Upper lobe of right lung (tissue), 1 donor: ENCODE results near the gene SFTPB. TPM values are rescaled to one million over a fixed set of nuclear protein-coding genes. Genes with fewer than 3 reads are reported as not detected.
A peak's percentile ranks its signal among the peaks of the same experiment; 100 is the strongest.

Source experiments
- ATAC-seq: fragments of 200-7000 bp; cut with Tn5 transposase; one replicate; pipeline ENCODE4 v1.9.1; 2020; ENCODE audit warnings: mild to moderate bottlenecking, moderate library complexity
- DNase-seq: peaks from one replicate; pipeline ENCODE4 v3.0.0-alpha.2; 2020
- H3K27ac ChIP-seq: fragments of 200-600 bp; one replicate; pipeline ENCODE4 v1.8.0; 2022
- H3K27me3 ChIP-seq: fragments of 200-600 bp; one replicate; pipeline ENCODE4 v1.8.0; 2022; ENCODE audit warnings: mild to moderate bottlenecking
- H3K36me3 ChIP-seq: fragments of 200-600 bp; one replicate; pipeline ENCODE4 v1.8.0; 2022
- H3K4me1 ChIP-seq: fragments of 200-600 bp; one replicate; pipeline ENCODE4 v1.8.0; 2022
- H3K4me3 ChIP-seq: fragments of 200-600 bp; one replicate; pipeline ENCODE4 v1.8.0; 2022; ENCODE audit warnings: mild to moderate bottlenecking
- H3K9me3 ChIP-seq: fragments of 200-600 bp; one replicate; pipeline ENCODE4 v1.8.0; 2022
- intact Hi-C: fragments of 100-400 bp; cut with DNase I; formaldehyde crosslinking; loops from one replicate; pipeline ENCODE4 v1.11.0; 2022
- total RNA-seq: library from RNA; stranded (reverse); fragmentation: NEBNext Ultra II Directional; extraction: Animal tissue kit (Norgen Biotek cat#: 25700); gene quantifications from one replicate; pipeline ENCODE4 v1.2.1, GENCODE V29; 2021
- TF ChIP-seq, protein P1 (sequence below): fragments of 200-600 bp; IDR thresholded peaks from one replicate; pipeline ENCODE4 v1.8.0; 2022; ENCODE audit warnings: antibody characterized with exemption
- donor health status: DM: no; HTN: yes; CAD: no; lungs with severe emphysema.

The SFTPB gene
- total RNA-seq, 1 donor from 2014 or later, result 14,872 TPM

DNA sequence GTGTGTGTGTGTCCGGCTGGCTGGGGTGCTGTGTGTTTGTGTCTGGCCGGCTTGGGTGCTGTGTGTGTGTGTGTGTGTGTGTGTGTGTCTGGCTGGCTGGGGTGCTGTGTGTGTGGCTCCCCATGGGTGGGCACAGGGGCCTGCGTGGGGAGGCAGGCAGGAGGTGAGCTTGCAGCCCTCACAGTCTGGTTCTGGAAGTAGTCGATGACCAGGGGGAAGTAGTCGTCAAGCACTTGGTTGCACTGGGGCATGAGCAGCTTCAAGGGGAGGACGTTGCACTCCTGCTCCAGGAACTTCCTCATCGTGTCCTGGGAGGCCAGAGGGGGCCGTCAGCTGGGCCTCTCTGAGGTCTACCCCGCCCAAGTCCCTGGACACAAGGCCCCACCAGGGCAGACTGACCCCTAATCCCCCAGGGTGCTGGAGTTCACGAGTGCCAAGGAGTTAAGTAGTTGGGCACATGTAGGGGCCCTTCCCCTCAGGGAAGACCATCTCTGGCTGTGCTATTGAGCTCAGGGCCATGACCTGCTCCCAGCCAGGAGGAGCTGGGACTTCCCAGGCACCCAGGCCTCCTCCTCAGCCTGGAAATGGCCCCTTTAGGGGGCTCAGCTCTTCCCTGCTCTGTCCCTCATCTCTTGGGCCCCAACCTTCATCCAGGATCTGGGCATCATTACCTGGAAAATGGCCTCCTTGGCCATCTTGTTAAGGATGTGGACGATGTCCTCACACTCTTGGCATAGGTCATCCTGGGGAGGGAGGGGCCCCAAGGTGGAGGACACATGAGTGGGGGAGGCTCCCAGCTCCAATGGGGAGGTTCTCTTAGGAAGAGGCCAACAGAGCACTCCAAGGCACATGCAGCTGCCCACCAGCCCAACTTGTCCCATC is 1.3 kb downstream of the SFTPB start:
- Histone ChIP-seq H3K4me3 (peak overlapping the region; percentile 45), H3K27ac (peak overlapping the region; percentile 92), H3K36me3 (peaks cover 22% of the 10 kb centered on the region), H3K27me3 (no peaks in the 10 kb centered on the region), H3K9me3 (no peaks in the 10 kb centered on the region), H3K4me1 (peaks cover 21% of the 10 kb centered on the region)
- peak; percentile 1 for ATAC-seq
- DNase-seq, result peak; percentile 75
- TF ChIP-seq, protein P1, sequence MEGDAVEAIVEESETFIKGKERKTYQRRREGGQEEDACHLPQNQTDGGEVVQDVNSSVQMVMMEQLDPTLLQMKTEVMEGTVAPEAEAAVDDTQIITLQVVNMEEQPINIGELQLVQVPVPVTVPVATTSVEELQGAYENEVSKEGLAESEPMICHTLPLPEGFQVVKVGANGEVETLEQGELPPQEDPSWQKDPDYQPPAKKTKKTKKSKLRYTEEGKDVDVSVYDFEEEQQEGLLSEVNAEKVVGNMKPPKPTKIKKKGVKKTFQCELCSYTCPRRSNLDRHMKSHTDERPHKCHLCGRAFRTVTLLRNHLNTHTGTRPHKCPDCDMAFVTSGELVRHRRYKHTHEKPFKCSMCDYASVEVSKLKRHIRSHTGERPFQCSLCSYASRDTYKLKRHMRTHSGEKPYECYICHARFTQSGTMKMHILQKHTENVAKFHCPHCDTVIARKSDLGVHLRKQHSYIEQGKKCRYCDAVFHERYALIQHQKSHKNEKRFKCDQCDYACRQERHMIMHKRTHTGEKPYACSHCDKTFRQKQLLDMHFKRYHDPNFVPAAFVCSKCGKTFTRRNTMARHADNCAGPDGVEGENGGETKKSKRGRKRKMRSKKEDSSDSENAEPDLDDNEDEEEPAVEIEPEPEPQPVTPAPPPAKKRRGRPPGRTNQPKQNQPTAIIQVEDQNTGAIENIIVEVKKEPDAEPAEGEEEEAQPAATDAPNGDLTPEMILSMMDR, result no peak
- intact Hi-C loops, result no loop called here

DNA sequence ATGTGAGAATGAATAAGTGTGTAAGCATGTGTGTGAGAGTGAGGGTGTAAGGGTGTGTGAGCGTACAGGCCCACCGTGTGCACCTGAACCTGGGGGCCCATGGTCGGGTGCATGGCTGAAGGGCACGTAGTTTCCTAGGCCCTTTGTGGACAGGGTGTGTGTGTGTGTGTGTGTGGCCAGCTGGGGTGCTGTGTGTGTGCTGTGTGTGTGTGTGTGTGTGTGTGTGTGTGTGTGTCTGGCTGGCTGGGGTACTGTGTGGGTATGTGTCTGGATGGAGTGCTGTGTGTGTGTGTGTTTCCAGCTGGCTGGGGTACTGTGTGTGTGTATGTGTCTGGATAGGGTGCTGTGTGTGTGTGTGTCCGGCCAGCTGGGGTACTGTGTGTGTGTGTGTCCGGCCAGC is 2.0 kb downstream of the SFTPB start:
- intact Hi-C loops, result no loop called here
- ATAC-seq, result peak; percentile 0
- TF ChIP-seq, protein P1, result no peak
- Histone ChIP-seq H3K36me3 (peaks cover 22% of the 10 kb centered on the region), H3K27ac (peak overlapping the region; percentile 92), H3K27me3 (no peaks in the 10 kb centered on the region), H3K4me3 (peak overlapping the region; percentile 47), H3K9me3 (no peaks in the 10 kb centered on the region), H3K4me1 (peaks cover 25% of the 10 kb centered on the region)
- no peak for DNase-seq

DNA sequence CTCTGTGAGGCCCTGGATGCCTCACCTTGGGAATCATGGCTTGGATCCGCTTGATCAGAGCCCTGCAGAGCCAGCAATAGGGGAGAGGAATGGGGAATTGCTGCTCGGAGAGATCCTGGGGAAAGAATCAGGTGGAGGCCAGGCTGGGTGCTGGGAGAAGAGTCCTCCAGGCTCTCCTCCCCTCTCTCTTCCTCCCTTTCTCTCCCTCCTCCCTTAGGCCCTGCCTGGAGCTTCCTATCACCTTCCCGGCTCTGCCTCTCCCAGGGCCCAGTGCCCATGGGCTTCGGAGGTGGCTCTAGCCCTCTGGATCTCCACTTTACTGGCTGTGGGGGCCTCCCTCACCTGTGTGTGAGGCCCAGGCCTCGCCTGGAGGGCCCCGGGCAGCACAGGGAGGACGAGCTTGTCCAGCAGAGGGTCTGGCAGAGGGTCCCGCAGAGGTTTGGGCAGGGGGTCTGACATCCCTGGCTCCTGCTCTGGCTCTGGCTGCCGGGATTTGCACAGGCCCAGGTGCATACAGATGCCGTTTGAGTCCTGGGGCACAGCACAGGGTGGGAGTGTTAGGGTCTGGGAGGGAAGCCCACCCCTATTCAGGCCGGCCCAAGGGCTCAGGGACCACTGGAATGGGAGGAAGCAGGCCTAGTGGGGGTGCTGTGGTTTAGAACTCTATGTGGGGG is 2.6 kb downstream of the SFTPB start:
- Histone ChIP-seq H3K4me3 (peak overlapping the region; percentile 47), H3K36me3 (peaks cover 22% of the 10 kb centered on the region), H3K27me3 (no peaks in the 10 kb centered on the region), H3K4me1 (peaks cover 25% of the 10 kb centered on the region), H3K27ac (peak overlapping the region; percentile 92), H3K9me3 (no peaks in the 10 kb centered on the region)
- ATAC-seq (no peak), DNase-seq (no peak)
- TF ChIP-seq, protein P1, result no peak
- intact Hi-C loops, result no loop called here

DNA sequence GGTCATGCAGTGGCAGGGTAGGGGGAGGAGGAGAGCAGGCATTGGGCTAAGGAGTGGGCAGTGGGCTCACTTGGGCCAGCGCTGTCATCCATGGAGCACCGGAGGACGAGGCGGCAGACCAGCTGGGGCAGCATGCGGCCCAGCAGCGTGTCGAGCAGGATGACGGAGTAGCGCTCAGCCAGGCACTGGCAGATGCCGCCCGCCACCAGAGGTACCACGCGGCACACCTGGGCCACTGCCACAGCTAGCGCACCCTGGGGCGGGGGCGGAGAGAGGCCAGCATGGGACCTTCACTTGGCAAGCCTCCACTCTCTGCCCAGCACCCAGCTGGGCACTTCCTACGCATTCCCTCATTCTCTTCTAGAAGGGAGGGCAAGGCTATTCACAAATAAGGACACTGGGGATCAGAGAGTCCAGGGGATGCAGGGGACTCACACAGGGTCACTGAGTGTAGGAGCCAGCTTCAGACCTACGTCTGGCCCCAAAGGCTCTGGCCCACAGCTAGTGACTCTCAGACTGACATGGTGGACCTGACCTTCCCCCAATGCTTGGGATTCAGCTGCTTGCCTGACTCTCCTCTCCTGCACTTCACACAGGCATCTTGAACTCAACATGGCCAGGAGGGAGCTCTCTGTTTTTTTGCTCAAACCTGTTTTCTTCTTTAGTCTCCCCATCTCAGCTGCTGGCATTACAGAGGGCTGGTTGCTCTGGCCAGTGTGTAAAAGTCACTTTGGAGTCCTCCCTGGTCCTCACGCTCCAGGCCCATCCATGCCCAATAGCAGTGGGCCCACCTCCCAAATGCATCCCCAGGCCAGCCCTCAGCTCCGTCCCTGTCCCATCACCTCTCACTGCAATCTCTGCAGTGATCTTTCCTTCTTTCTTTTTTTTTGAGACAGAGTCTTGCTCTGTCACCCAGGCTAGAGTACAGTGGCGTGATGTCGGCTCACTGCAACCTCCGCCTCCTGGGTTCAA is 4.1 kb downstream of the SFTPB start:
- Histone ChIP-seq H3K9me3 (no peaks in the 10 kb centered on the region), H3K27ac (peak overlapping the region; percentile 92), H3K4me1 (peaks cover 19% of the 10 kb centered on the region), H3K36me3 (peaks cover 22% of the 10 kb centered on the region), H3K4me3 (peak overlapping the region; percentile 47), H3K27me3 (no peaks in the 10 kb centered on the region)
- ATAC-seq, result no peak
- intact Hi-C loops, result no loop called here
- peak; percentile 76 for DNase-seq
- TF ChIP-seq, protein P1, result no peak

DNA sequence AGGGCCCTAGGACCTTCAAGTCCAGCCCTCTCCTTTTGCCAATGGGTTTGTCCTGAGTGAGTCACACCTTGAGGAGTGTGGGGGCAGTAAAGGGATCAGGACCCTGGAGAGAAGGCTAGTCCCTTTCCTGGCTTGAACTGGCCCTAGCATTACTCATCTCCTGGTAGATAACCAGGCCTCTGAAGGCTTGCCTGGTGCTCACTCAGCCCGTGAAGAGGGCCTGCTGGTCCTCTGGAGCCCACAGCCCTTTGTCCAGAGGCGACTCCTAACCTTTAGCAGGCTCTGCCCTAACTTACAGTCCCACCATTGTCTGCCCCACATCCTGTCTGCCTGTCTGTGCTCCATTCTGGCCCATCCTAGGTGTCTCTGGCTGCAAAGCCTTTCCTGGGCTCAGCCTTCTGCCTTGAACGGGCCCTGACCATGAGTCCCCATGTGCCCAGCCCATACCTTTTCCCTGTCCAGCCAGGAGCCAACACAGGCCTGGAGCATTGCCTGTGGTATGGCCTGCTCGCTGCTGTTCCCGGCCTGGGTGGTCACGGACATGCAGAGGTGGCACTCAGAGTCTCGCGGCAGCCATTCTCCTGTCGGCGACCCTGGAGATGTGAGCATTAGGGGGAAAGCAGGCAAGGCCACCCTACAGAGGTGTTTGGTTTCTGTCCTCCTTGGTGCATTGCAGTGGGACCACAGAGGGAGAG is 5.0 kb downstream of the SFTPB start:
- peak overlapping the region; percentile 47 for H3K4me3 ChIP-seq
- peak overlapping the region; percentile 92 for H3K27ac ChIP-seq
- no peak for DNase-seq

More for the DNA sequence above, 5.0 kb downstream of the SFTPB start:
- no peaks in the 10 kb centered on the region for H3K27me3 ChIP-seq
- TF ChIP-seq, protein P1, result no peak
- peaks cover 22% of the 10 kb centered on the region for H3K36me3 ChIP-seq
- H3K4me1 ChIP-seq, result peaks cover 19% of the 10 kb centered on the region
- no peak for ATAC-seq
- intact Hi-C loops, result no loop called here
- H3K9me3 ChIP-seq, result no peaks in the 10 kb centered on the region
